H9 (cell line): ENCODE data around the gene BPIFB2. TPM values are rescaled to one million over a fixed set of nuclear protein-coding genes. Genes with fewer than 3 reads are reported as not detected.

ENCODE experiments used
- DNase-seq: peaks from one replicate; pipeline ENCODE4 v3.0.0-alpha.2; 2017
- H2AFZ ChIP-seq: one replicate; pipeline ENCODE4 v1.6.1; 2013; ENCODE audit warnings: mild to moderate bottlenecking, low read length, control low read depth, moderate library complexity
- H2AK5ac ChIP-seq: 2 replicates; pipeline ENCODE4 v1.6.1; 2013; ENCODE audit warnings: low read length, control low read depth, mixed read lengths; ENCODE audit not compliant: insufficient read length
- H2BK120ac ChIP-seq: one replicate; pipeline ENCODE4 v1.6.1; 2013; ENCODE audit warnings: low read depth, mild to moderate bottlenecking, low read length, control low read depth, inconsistent platforms; ENCODE audit not compliant: poor library complexity, severe bottlenecking
- H2BK12ac ChIP-seq: 2 replicates; pipeline ENCODE4 v1.6.1; 2013; ENCODE audit warnings: low read length, control low read depth, mixed read lengths, low read depth; ENCODE audit not compliant: insufficient read length
- H2BK15ac ChIP-seq: 2 replicates; pipeline ENCODE4 v1.6.1; 2013; ENCODE audit warnings: low read depth, low read length, control low read depth
- H2BK20ac ChIP-seq: one replicate; pipeline ENCODE4 v1.6.1; 2013; ENCODE audit warnings: low read depth, mild to moderate bottlenecking, low read length, control low read depth, inconsistent platforms; ENCODE audit not compliant: poor library complexity, severe bottlenecking
- H2BK5ac ChIP-seq: 2 replicates; pipeline ENCODE4 v1.6.1; 2013; ENCODE audit warnings: low read length, control low read depth, mixed read lengths; ENCODE audit not compliant: insufficient read length
- H3K14ac ChIP-seq: 2 replicates; pipeline ENCODE4 v1.6.1; 2013; ENCODE audit warnings: low read length, control low read depth; ENCODE audit not compliant: insufficient read depth
- H3K18ac ChIP-seq: 2 replicates; pipeline ENCODE4 v1.6.1; 2013; ENCODE audit warnings: low read depth, mild to moderate bottlenecking, mixed read lengths, low read length, control low read depth; ENCODE audit not compliant: insufficient read length
- H3K23ac ChIP-seq: 2 replicates; pipeline ENCODE4 v1.6.1; 2013; ENCODE audit warnings: low read length, control low read depth, mixed read lengths, low read depth; ENCODE audit not compliant: insufficient read length
- H3K23me2 ChIP-seq: 2 replicates; pipeline ENCODE4 v1.6.1; 2013; ENCODE audit warnings: low read depth, mild to moderate bottlenecking, mixed read lengths, low read length, control low read depth; ENCODE audit not compliant: insufficient read length, poor library complexity, severe bottlenecking
- H3K27ac ChIP-seq: 2 replicates; pipeline ENCODE4 v1.5.1; 2013; ENCODE audit warnings: low read length, control low read depth, mixed read lengths, low read depth; ENCODE audit not compliant: insufficient read length
- H3K27me3 ChIP-seq: 2 replicates; pipeline ENCODE4 v1.6.1; 2013; ENCODE audit warnings: low read length, control low read depth, inconsistent platforms; ENCODE audit not compliant: insufficient read depth
- H3K4ac ChIP-seq: 2 replicates; pipeline ENCODE4 v1.6.1; 2013; ENCODE audit warnings: low read depth, mild to moderate bottlenecking, control low read depth, inconsistent platforms, low read length, moderate library complexity
- H3K4me1 ChIP-seq: 2 replicates; pipeline ENCODE4 v1.6.1; 2013; ENCODE audit warnings: low read length, control low read depth, inconsistent platforms; ENCODE audit not compliant: insufficient read depth
- H3K4me2 ChIP-seq: 2 replicates; pipeline ENCODE4 v1.6.1; 2013; ENCODE audit warnings: low read length, control low read depth, mixed read lengths; ENCODE audit not compliant: insufficient read length, insufficient read depth
- H3K56ac ChIP-seq: 2 replicates; pipeline ENCODE4 v1.6.1; 2013; ENCODE audit warnings: low read depth, mild to moderate bottlenecking, mixed read lengths, low read length, control low read depth; ENCODE audit not compliant: insufficient read length
- H3K79me1 ChIP-seq: 2 replicates; pipeline ENCODE4 v1.6.1; 2013; ENCODE audit warnings: low read depth, mild to moderate bottlenecking, moderate library complexity, low read length, control low read depth, inconsistent platforms; ENCODE audit not compliant: insufficient read depth, poor library complexity, severe bottlenecking
- H3K79me2 ChIP-seq: 2 replicates; pipeline ENCODE4 v1.6.1; 2013; ENCODE audit warnings: low read length, control low read depth, inconsistent platforms; ENCODE audit not compliant: insufficient read depth
- H3K9ac ChIP-seq: 2 replicates; pipeline ENCODE4 v1.6.1; 2013; ENCODE audit warnings: low read length, control low read depth, mixed read lengths; ENCODE audit not compliant: insufficient read length; ENCODE audit errors: extremely low read depth
- H3K9me3 ChIP-seq: one replicate; pipeline ENCODE4 v1.6.1; 2013; ENCODE audit warnings: low read depth, low read length, inconsistent platforms; ENCODE audit not compliant: control insufficient read depth
- H3T11ph ChIP-seq: one replicate; pipeline ENCODE4 v1.6.1; 2013; ENCODE audit warnings: mild to moderate bottlenecking, low read length, control low read depth, inconsistent platforms
- H4K20me1 ChIP-seq: one replicate; pipeline ENCODE4 v1.6.1; 2013; ENCODE audit not compliant: control insufficient read depth, insufficient read length, insufficient read depth
- H4K5ac ChIP-seq: 2 replicates; pipeline ENCODE4 v1.6.1; 2013; ENCODE audit warnings: low read depth, mild to moderate bottlenecking, mixed read lengths, low read length, control low read depth; ENCODE audit not compliant: insufficient read length
- H4K8ac ChIP-seq: replicated peaks from 2 replicates; pipeline ENCODE4 v1.6.1; 2013; ENCODE audit warnings: low read length, control low read depth, mixed read lengths, low read depth; ENCODE audit not compliant: insufficient read length
- H4K91ac ChIP-seq: 2 replicates; pipeline ENCODE4 v1.6.1; 2013; ENCODE audit warnings: low read depth, mild to moderate bottlenecking, moderate library complexity, mixed read lengths, low read length, control low read depth; ENCODE audit not compliant: insufficient read length
- H3K27ac Mint-ChIP-seq, 3 experiments: 2 replicates in 2 of 3; 3 replicates in 1 of 3; pipeline ENCODE4 v1.8.0; 2020 to 2021; ENCODE audit warnings: mixed read lengths in 3 of 3, mild to moderate bottlenecking in 1 of 3, moderate library complexity in 1 of 3
- H3K27me3 Mint-ChIP-seq: 2 replicates; pipeline ENCODE4 v1.8.0; 2021; ENCODE audit warnings: low read depth, mild to moderate bottlenecking, moderate library complexity, mixed read lengths
- H3K36me3 Mint-ChIP-seq, 3 experiments: 2 replicates in 2 of 3; 3 replicates in 1 of 3; pipeline ENCODE4 v1.8.0; 2020 to 2021; ENCODE audit warnings: low read depth in 3 of 3, mixed read lengths in 3 of 3; ENCODE audit not compliant: insufficient read depth in 1 of 3
- H3K4me1 Mint-ChIP-seq, 2 experiments: 2 replicates each; pipeline ENCODE4 v1.8.0; 2020; ENCODE audit warnings: mixed read lengths in 2 of 2
- H3K4me3 Mint-ChIP-seq, 2 experiments: 2 replicates in 1 of 2; 3 replicates in 1 of 2; pipeline ENCODE4 v1.8.0; 2020 to 2021; ENCODE audit warnings: mild to moderate bottlenecking in 2 of 2, mixed read lengths in 2 of 2, moderate library complexity in 1 of 2
- H3K9me3 Mint-ChIP-seq, 2 experiments: 2 replicates in 1 of 2; 3 replicates in 1 of 2; pipeline ENCODE4 v1.8.0; 2020; ENCODE audit warnings: mild to moderate bottlenecking in 2 of 2, mixed read lengths in 2 of 2, moderate library complexity in 1 of 2
- CTCF ChIP-seq: fragments of 200-600 bp; sonication (generic); conservative IDR thresholded peaks from 3 replicates; pipeline ENCODE4 v1.8.0; 2021; ENCODE audit warnings: antibody characterized with exemption, mild to moderate bottlenecking
- WGBS: extraction: QIAGEN DNeasy Blood & Tissue Kit; methylation state at CpG from one replicate; pipeline ENCODE4 v1.1.7; 2013; ENCODE audit warnings: missing lambda C conversion rate, low lambda C conversion rate, mixed read lengths; ENCODE audit not compliant: insufficient read length; ENCODE audit errors: extremely low coverage; 5-methylcytosine and 5-hydroxymethylcytosine counted together
- total RNA-seq: library from RNA; stranded (reverse); gene quantifications from 2 replicates; pipeline ENCODE4 v1.2.1, GENCODE V29; 2021

Gene BPIFB2
- total RNA-seq, 1 experiment from 2014 or later, result not detected

GRCh38 chr20:32964575-32964974, 42.9 kb upstream of the BPIFB2 start:
- H3K4me2 ChIP-seq, result no peak overlapping the region
- H4K5ac ChIP-seq, result no peak overlapping the region
- H3K79me1 ChIP-seq, result no peaks in the 10 kb centered on the region
- Mint-ChIP-seq H3K27ac (no peak overlapping the region), H3K4me3 (no peak overlapping the region), H3K9me3 (no peaks in the 10 kb centered on the region; a peak in 2 of 5 replicates), H3K4me1 (peaks cover under 1% of the 10 kb centered on the region in 2 experiments), H3K27me3 (peaks cover 46% of the 10 kb centered on the region), H3K36me3 (no peaks in the 10 kb centered on the region; a peak in 1 of 7 replicates)
- DNase-seq, result no peak
- no peaks in the 10 kb centered on the region for H3K9me3 ChIP-seq
- H2AK5ac ChIP-seq, result no peak overlapping the region
- H3K27me3 ChIP-seq, result no peaks in the 10 kb centered on the region; the same call in 1 of the 2 replicates
- no peak overlapping the region for H2BK5ac ChIP-seq
- no peak overlapping the region for H3K18ac ChIP-seq
- no peak overlapping the region for H2BK20ac ChIP-seq
- H3K79me2 ChIP-seq, result no peaks in the 10 kb centered on the region
- H3K9ac ChIP-seq, result no peak overlapping the region
- no peak for TF ChIP-seq CTCF
- H3K27ac ChIP-seq, result no peak overlapping the region
- no peak overlapping the region for H3K23ac ChIP-seq
- no peak overlapping the region for H2BK15ac ChIP-seq
- no CpG with 5 or more reads among the region's 6 CpGs for WGBS
- no peak overlapping the region for H2BK12ac ChIP-seq
- no peak overlapping the region for H3K56ac ChIP-seq
- H4K91ac ChIP-seq, result no peak overlapping the region
- H2AFZ ChIP-seq, result no peak overlapping the region
- no peaks in the 10 kb centered on the region for H4K20me1 ChIP-seq
- no peak overlapping the region for H3T11ph ChIP-seq
- H3K4me1 ChIP-seq, result no peaks in the 10 kb centered on the region
- H4K8ac ChIP-seq, result no peak overlapping the region
- H2BK120ac ChIP-seq, result no peak overlapping the region
- H3K4ac ChIP-seq, result no peak overlapping the region
- H3K14ac ChIP-seq, result no peak overlapping the region
- no peaks in the 10 kb centered on the region for H3K23me2 ChIP-seq
